ENCODE data around the gene RAB44. TPM values are rescaled to one million over a fixed set of nuclear protein-coding genes. Genes with fewer than 3 reads are reported as not detected.

RAB44 gene
- total and polyA plus RNA-seq, 2 of the 13 experiments (the other 11 are each of a cell fraction or from before 2014, with no cell fraction given), result not detected

DNA sequence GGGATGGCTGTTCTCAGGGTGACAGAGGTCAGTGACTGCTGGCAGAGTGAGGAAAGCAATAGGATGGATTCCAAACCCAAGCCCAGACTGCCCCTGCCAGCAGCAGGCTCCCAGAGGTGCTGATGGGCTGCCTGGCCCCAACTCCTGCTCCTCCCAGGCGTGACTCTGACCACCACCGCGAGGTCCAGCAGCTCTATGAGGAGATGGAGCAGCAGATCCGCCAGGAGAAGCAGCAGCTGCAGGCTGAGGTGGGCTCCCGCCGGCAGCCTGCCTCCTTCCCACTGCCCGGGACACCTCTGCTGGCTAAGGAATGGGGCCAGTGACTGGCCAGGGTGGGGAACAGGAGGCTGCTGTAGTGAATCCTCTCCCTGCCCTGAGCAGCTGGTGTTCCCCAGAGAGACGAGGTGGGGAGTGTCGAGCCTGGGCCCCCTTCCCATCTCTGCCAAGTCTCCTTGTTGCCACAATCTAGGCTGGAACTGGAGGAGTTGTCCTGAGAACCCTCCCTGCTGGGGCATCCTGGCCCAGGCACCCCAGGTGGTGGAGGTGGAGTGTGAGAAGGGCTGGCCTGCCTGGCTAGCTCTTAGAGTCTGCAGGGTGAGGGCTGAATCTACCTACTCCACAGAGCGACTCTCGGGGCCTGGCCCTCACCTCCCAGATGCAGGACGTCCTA lies 20.4 kb downstream of the RAB44 start:
- Histone ChIP-seq H3K9ac (ENCODE audit: insufficient read depth, low read depth, low read length) (no peak overlapping the region), H3K4me2 (ENCODE audit: low read depth, low read length) (no peak overlapping the region), H3K27me3 (ENCODE audit: control insufficient read depth in 1 of 2, insufficient read depth in 2 of 2, low read length in 2 of 2) (peaks cover 19 to 78% of the 10 kb centered on the region in 2 experiments; a peak in 4 of 5 replicates), H4K20me1 (ENCODE audit: insufficient read depth, low read length) (no peaks in the 10 kb centered on the region), H3K4me1 (ENCODE audit: insufficient read depth, low read length) (no peaks in the 10 kb centered on the region), H3K4me3 (replicated peaks in 1 of 3; ENCODE audit: insufficient read depth in 1 of 3, low read depth in 2 of 3, low read length in 3 of 3) (no peak overlapping the region), H2AFZ (ENCODE audit: low read length) (no peak overlapping the region), H3K79me2 (ENCODE audit: insufficient read depth, low read length) (no peaks in the 10 kb centered on the region), H3K9me3 (ENCODE audit: low read length) (no peaks in the 10 kb centered on the region), H3K27ac (ENCODE audit: extremely low read length, insufficient read depth, low read length) (no peak overlapping the region), H3K36me3 (replicated peaks in 1 of 2; ENCODE audit: control insufficient read depth in 1 of 2, insufficient read depth in 2 of 2, low read length in 2 of 2) (no peaks in the 10 kb centered on the region)
- WGBS (ENCODE audit: low lambda C conversion rate), result 12% methylated on average over 11 of the region's 12 CpGs
- BruUV-seq (replicated peaks), result no TSS peak
- no peak for DNase-seq (ENCODE audit: low spot score)
- ChIA-PET POLR2A (no interaction called here), CTCF (ENCODE audit: low intra/inter-chr PET ratio, low total read pairs) (no interaction called here)
- TF ChIP-seq CEBPG (CRISPR knock-in tag; IDR thresholded peaks at IDR 0.05), result no peak
- TF ChIP-seq KAT8 (CRISPR knock-in tag; IDR thresholded peaks at IDR 0.05), result no peak
- no peak for TF ChIP-seq SRSF4 (IDR thresholded peaks at IDR 0.05; ENCODE audit: low read depth, low read length, poor library complexity, severe bottlenecking)
- TF ChIP-seq, protein P1, sequence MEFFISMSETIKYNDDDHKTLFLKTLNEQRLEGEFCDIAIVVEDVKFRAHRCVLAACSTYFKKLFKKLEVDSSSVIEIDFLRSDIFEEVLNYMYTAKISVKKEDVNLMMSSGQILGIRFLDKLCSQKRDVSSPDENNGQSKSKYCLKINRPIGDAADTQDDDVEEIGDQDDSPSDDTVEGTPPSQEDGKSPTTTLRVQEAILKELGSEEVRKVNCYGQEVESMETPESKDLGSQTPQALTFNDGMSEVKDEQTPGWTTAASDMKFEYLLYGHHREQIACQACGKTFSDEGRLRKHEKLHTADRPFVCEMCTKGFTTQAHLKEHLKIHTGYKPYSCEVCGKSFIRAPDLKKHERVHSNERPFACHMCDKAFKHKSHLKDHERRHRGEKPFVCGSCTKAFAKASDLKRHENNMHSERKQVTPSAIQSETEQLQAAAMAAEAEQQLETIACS (CRISPR knock-in tag; IDR thresholded peaks at IDR 0.05), result no peak
- TF ChIP-seq ZNF556 (CRISPR knock-in tag; IDR thresholded peaks at IDR 0.05; ENCODE audit: borderline replicate concordance), result no peak
- TF ChIP-seq NONO (IDR thresholded peaks at IDR 0.05), result no peak
- TF ChIP-seq NONO (CRISPR knock-in tag; conservative IDR thresholded peaks at IDR 0.05), result no peak
- TF ChIP-seq, protein P2, sequence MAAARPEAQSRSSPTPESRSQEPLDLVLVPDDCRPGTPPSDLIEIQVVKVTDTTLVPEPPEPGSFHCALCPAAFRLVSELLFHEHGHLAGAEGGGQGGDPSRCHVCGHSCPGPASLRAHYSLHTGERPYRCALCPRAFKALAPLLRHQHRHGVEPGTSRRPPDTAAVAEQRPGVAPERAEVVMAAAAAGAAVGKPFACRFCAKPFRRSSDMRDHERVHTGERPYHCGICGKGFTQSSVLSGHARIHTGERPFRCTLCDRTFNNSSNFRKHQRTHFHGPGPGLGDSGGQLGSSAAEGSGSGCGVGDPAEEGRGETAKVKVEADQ (CRISPR knock-in tag; IDR thresholded peaks at IDR 0.05; ENCODE audit: borderline replicate concordance), result no peak
- no peak for TF ChIP-seq FOXA3 (CRISPR knock-in tag; IDR thresholded peaks at IDR 0.05)
- no peak for TF ChIP-seq ZNF30 (CRISPR knock-in tag; IDR thresholded peaks at IDR 0.05)
- TF ChIP-seq, protein P3, sequence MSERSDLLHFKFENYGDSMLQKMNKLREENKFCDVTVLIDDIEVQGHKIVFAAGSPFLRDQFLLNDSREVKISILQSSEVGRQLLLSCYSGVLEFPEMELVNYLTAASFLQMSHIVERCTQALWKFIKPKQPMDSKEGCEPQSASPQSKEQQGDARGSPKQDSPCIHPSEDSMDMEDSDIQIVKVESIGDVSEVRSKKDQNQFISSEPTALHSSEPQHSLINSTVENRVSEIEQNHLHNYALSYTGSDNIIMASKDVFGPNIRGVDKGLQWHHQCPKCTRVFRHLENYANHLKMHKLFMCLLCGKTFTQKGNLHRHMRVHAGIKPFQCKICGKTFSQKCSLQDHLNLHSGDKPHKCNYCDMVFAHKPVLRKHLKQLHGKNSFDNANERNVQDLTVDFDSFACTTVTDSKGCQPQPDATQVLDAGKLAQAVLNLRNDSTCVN (CRISPR knock-in tag; IDR thresholded peaks at IDR 0.05; ENCODE audit: borderline replicate concordance), result no peak
- no peak for TF ChIP-seq ZNF678 (CRISPR knock-in tag; IDR thresholded peaks at IDR 0.05)
- TF ChIP-seq RBM39 (IDR thresholded peaks at IDR 0.05; ENCODE audit: low read depth, low read length, poor library complexity, severe bottlenecking), result no peak
- TF ChIP-seq ZNF230 (CRISPR knock-in tag; IDR thresholded peaks at IDR 0.05), result no peak
- FAIRE-seq, result no peak
- in situ Hi-C loops (cut with HindIII; ENCODE audit: extremely low pct_ligation_motif_present, low pct_unique_long_range_greater_than_20kb) (no loop called here), intact Hi-C loops (cut with micrococcal nuclease; ENCODE audit: unreplicated experiment) (no loop called here)
- peak; percentile 7; the same call in 1 of the 3 replicates for ATAC-seq
